HepG2 (cell line): ENCODE data around the gene TEKTIP1.

ENCODE experiments used
- POLR2A ChIP-seq, 2 experiments: IDR thresholded peaks; 2 replicates each; pipeline ENCODE4 v1.6.1; 2011; ENCODE audit warnings: low read depth in 2 of 2, low read length in 2 of 2, mild to moderate bottlenecking in 1 of 2, moderate library complexity in 1 of 2; ENCODE audit not compliant: insufficient read depth in 1 of 2
- RBM22 ChIP-seq: fragments of 200-400 bp; formaldehyde crosslinking; optimal IDR thresholded peaks from 2 replicates; pipeline ENCODE3; 2017; ENCODE audit warnings: mild to moderate bottlenecking, low read length, moderate library complexity
- TF ChIP-seq, protein P1 (sequence below): sonication (generic); formaldehyde crosslinking; IDR thresholded peaks from 2 replicates; pipeline ENCODE4 v1.8.0; 2022; ENCODE audit warnings: missing genetic modification reagents, mild to moderate bottlenecking, borderline replicate concordance

DNA sequence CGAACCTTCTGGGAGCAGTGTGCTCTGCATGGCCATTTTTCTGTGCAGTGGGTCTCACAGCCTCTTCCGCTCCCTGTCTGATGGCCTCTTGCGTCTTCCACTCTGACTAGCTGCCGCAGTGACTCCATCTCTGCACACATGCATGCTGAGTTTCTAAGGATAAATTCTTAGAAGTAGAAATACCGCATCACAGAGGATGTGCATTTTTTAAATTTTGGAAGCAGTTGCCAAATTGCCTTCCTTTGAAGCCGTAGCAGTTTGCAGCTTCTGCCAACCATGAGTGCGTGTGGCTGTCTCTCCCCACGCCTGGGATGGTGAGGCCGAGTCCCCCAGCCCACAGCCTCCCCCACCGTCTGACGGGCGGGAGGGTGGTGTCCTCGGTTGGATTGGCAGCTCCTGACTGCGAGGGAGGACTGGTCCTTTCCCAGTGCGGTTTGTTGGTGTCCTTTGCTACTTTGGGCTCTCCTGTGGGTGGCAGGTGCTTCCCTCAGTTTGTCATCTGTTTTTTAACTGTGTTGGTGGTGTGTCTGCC, 23.0 kb upstream of the TEKTIP1 start:
- TF ChIP-seq RBM22 (no peak), POLR2A (IDR thresholded peaks at IDR 0.05; ENCODE audit: insufficient read depth in 1 of 2, low read depth in 2 of 2, low read length in 2 of 2) (no peak)
- TF ChIP-seq, protein P1, sequence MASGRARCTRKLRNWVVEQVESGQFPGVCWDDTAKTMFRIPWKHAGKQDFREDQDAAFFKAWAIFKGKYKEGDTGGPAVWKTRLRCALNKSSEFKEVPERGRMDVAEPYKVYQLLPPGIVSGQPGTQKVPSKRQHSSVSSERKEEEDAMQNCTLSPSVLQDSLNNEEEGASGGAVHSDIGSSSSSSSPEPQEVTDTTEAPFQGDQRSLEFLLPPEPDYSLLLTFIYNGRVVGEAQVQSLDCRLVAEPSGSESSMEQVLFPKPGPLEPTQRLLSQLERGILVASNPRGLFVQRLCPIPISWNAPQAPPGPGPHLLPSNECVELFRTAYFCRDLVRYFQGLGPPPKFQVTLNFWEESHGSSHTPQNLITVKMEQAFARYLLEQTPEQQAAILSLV (CRISPR knock-in tag) = no peak
